HL-60 (cell line): ENCODE data around the gene PRDM7.
"Not testable (repeated sequence)": the region's sequence is repeated elsewhere in the genome, so short reads cannot be mapped to it uniquely, and the experiment has no call there.

Source experiments
- GABPA ChIP-seq: IDR thresholded peaks from 2 replicates; pipeline ENCODE4 v1.6.1; 2012; ENCODE audit warnings: low read depth
- POLR2AphosphoS5 ChIP-seq: IDR thresholded peaks from 2 replicates; pipeline ENCODE4 v1.6.1; 2012; ENCODE audit warnings: low read depth
- SPI1 ChIP-seq: IDR thresholded peaks from 2 replicates; pipeline ENCODE4 v1.6.1; 2012; ENCODE audit warnings: low read depth, mild to moderate bottlenecking, borderline replicate concordance
- TF ChIP-seq, protein P1 (sequence below): IDR thresholded peaks from one replicate; pipeline ENCODE4 v1.5.1; 2011; ENCODE audit warnings: low read length, control low read depth, inconsistent platforms; ENCODE audit not compliant: insufficient read depth
- TF ChIP-seq, protein P2 (sequence below): IDR thresholded peaks from 2 replicates; pipeline ENCODE4 v1.6.1; 2012; ENCODE audit warnings: low read depth; ENCODE audit not compliant: insufficient replicate concordance

DNA sequence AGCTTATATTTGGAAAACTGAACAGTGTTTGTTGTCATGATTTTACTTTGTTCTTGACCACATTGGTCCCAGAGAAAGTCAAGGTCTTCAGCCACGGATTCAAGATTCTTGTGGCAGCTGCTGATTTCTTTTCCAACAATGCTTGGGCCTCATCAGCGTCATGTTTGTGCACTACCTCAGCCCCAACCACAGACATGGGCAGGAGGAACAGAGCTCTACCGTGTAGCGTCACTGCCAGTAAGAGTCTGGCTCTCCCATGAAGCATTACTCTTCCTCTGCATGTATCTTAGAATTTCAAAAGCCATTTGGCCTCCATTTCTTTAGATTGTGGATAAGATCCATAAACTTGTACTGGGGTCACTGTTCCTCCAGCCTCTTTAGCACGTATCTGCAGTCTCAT, 23.1 kb upstream of the PRDM7 start:
- TF ChIP-seq, protein P1, sequence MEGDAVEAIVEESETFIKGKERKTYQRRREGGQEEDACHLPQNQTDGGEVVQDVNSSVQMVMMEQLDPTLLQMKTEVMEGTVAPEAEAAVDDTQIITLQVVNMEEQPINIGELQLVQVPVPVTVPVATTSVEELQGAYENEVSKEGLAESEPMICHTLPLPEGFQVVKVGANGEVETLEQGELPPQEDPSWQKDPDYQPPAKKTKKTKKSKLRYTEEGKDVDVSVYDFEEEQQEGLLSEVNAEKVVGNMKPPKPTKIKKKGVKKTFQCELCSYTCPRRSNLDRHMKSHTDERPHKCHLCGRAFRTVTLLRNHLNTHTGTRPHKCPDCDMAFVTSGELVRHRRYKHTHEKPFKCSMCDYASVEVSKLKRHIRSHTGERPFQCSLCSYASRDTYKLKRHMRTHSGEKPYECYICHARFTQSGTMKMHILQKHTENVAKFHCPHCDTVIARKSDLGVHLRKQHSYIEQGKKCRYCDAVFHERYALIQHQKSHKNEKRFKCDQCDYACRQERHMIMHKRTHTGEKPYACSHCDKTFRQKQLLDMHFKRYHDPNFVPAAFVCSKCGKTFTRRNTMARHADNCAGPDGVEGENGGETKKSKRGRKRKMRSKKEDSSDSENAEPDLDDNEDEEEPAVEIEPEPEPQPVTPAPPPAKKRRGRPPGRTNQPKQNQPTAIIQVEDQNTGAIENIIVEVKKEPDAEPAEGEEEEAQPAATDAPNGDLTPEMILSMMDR = not testable (repeated sequence)
- not testable (repeated sequence) for TF ChIP-seq SPI1, POLR2AphosphoS5, GABPA
- TF ChIP-seq, protein P2, sequence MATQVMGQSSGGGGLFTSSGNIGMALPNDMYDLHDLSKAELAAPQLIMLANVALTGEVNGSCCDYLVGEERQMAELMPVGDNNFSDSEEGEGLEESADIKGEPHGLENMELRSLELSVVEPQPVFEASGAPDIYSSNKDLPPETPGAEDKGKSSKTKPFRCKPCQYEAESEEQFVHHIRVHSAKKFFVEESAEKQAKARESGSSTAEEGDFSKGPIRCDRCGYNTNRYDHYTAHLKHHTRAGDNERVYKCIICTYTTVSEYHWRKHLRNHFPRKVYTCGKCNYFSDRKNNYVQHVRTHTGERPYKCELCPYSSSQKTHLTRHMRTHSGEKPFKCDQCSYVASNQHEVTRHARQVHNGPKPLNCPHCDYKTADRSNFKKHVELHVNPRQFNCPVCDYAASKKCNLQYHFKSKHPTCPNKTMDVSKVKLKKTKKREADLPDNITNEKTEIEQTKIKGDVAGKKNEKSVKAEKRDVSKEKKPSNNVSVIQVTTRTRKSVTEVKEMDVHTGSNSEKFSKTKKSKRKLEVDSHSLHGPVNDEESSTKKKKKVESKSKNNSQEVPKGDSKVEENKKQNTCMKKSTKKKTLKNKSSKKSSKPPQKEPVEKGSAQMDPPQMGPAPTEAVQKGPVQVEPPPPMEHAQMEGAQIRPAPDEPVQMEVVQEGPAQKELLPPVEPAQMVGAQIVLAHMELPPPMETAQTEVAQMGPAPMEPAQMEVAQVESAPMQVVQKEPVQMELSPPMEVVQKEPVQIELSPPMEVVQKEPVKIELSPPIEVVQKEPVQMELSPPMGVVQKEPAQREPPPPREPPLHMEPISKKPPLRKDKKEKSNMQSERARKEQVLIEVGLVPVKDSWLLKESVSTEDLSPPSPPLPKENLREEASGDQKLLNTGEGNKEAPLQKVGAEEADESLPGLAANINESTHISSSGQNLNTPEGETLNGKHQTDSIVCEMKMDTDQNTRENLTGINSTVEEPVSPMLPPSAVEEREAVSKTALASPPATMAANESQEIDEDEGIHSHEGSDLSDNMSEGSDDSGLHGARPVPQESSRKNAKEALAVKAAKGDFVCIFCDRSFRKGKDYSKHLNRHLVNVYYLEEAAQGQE = not testable (repeated sequence)
